GM12892 (cell line): ENCODE data around the gene ATG4A.

Experiments used
- DNase-seq: peaks from one replicate; pipeline ENCODE4 v3.0.0; 2011; ENCODE audit not compliant: insufficient read length
- FAIRE-seq: peaks from 2 replicates; lab custom pipeline; 2011; peaks lifted over from hg19 to GRCh38; lab: Jason Lieb, UNC
- POLR2A ChIP-seq: IDR thresholded peaks from 2 replicates; pipeline ENCODE4 v1.6.1; 2011; ENCODE audit warnings: low read depth, low read length, control low read depth
- POLR2AphosphoS5 ChIP-seq: IDR thresholded peaks from 2 replicates; pipeline ENCODE4 v1.6.1; 2011; ENCODE audit warnings: low read depth, low read length, control low read depth
- TAF1 ChIP-seq: IDR thresholded peaks from 2 replicates; pipeline ENCODE4 v1.6.1; 2011; ENCODE audit warnings: low read depth, mild to moderate bottlenecking, control low read depth, low read length, borderline replicate concordance

ATG4A gene

GRCh38 chrX:108126661-108127060 lies 35.1 kb downstream of the ATG4A start:
- TF ChIP-seq POLR2AphosphoS5 (no peak), TAF1 (no peak)
- FAIRE-seq = no peak
- no peak for DNase-seq

- FAIRE-seq = no peak
These were observed 35.6 kb downstream of the ATG4A start for GRCh38 chrX:108127152-108127551.

GRCh38 chrX:108130889-108131288 lies 39.3 kb downstream of the ATG4A start:
- FAIRE-seq (no peak), DNase-seq (no peak)
- TF ChIP-seq POLR2AphosphoS5 = no peak
- no peak for TF ChIP-seq TAF1
- no peak for TF ChIP-seq POLR2A

More at GRCh38 chrX:108127152-108127551, 35.6 kb downstream of the ATG4A start:
- DNase-seq = no peak
- TF ChIP-seq POLR2AphosphoS5 = no peak
- no peak for TF ChIP-seq POLR2A
- TF ChIP-seq TAF1 = no peak

- FAIRE-seq (no peak), DNase-seq (no peak)
- TF ChIP-seq POLR2A (no peak), TAF1 (no peak), POLR2AphosphoS5 (no peak)
These were observed 39.9 kb downstream of the ATG4A start for GRCh38 chrX:108131471-108131870.

- FAIRE-seq (no peak), DNase-seq (no peak)
- TF ChIP-seq TAF1 = no peak
- TF ChIP-seq POLR2A = no peak
- TF ChIP-seq POLR2AphosphoS5 = no peak
These were observed 40.5 kb downstream of the ATG4A start for GRCh38 chrX:108132034-108132433.

GRCh38 chrX:108132876-108133275 lies 41.3 kb downstream of the ATG4A start:
- no peak for DNase-seq
- TF ChIP-seq POLR2A (no peak), TAF1 (no peak), POLR2AphosphoS5 (no peak)
- no peak for FAIRE-seq

GRCh38 chrX:108134724-108135123 lies 43.1 kb downstream of the ATG4A start:
- no peak for TF ChIP-seq POLR2A
- no peak for TF ChIP-seq POLR2AphosphoS5
- no peak for TF ChIP-seq TAF1
- DNase-seq = no peak
- no peak for FAIRE-seq

- FAIRE-seq = no peak
- no peak for DNase-seq
- TF ChIP-seq POLR2AphosphoS5 = no peak
- TF ChIP-seq TAF1 = no peak
- TF ChIP-seq POLR2A = no peak
These were observed 47.5 kb downstream of the ATG4A start for GRCh38 chrX:108138814-108139702.

- TF ChIP-seq POLR2AphosphoS5 = no peak
- no peak for TF ChIP-seq POLR2A
- no peak for TF ChIP-seq TAF1
- DNase-seq (no peak), FAIRE-seq (no peak)
These were observed 56.9 kb downstream of the ATG4A start for GRCh38 chrX:108148524-108148923.

GRCh38 chrX:108156082-108156481 lies 64.5 kb downstream of the ATG4A start:
- FAIRE-seq (no peak), DNase-seq (no peak)
- TF ChIP-seq TAF1 = no peak
- no peak for TF ChIP-seq POLR2AphosphoS5
- TF ChIP-seq POLR2A = no peak

GRCh38 chrX:108156934-108157466 lies 65.4 kb downstream of the ATG4A start:
- TF ChIP-seq POLR2A (no peak), POLR2AphosphoS5 (no peak), TAF1 (no peak)
- FAIRE-seq (no peak), DNase-seq (no peak)

GRCh38 chrX:108157628-108158027 lies 66.0 kb downstream of the ATG4A start:
- no peak for TF ChIP-seq POLR2AphosphoS5
- TF ChIP-seq POLR2A = no peak
- TF ChIP-seq TAF1 = no peak
- DNase-seq (no peak), FAIRE-seq (no peak)
